Activated CD4-positive, alpha-beta T cell treated with anti-CD3 and anti-CD28 coated beads for 1 hour (primary cell): ENCODE results near the gene UBL4A.
A peak's percentile ranks its signal among the peaks of the same experiment; 100 is the strongest.

Source experiments
- DNase-seq: peaks from one replicate; pipeline ENCODE4 v3.0.0-alpha.2; 2020

The UBL4A gene

GRCh38 chrX:154481911-154482601 lies 4.4 kb downstream of the UBL4A start:
- no peak for DNase-seq

- DNase-seq: no peak
Observed at GRCh38 chrX:154481195-154481594, 5.2 kb downstream of the UBL4A start.

- DNase-seq: peak; percentile 89
Observed at GRCh38 chrX:154478728-154479622, 7.4 kb downstream of the UBL4A start, which contains the start of gene LAGE3. TSS of gene LAGE3 (minus strand) at chrX:154479281. CDS start at chrX:154478915, 366 bp downstream.

- no peak for DNase-seq
Observed at GRCh38 chrX:154477891-154478477, 8.4 kb downstream of the UBL4A start.

- DNase-seq: no peak
Observed at GRCh38 chrX:154476821-154477220, 9.6 kb downstream of the UBL4A start.

GRCh38 chrX:154473683-154474082 lies 12.7 kb downstream of the UBL4A start:
- no peak for DNase-seq

GRCh38 chrX:154472685-154473632 lies 13.5 kb downstream of the UBL4A start:
- DNase-seq: no peak

- no peak for DNase-seq
Observed at GRCh38 chrX:154471839-154472684, 14.4 kb downstream of the UBL4A start.

- DNase-seq: no peak
Observed at GRCh38 chrX:154470914-154471568, 15.4 kb downstream of the UBL4A start.

- no peak for DNase-seq
Observed at GRCh38 chrX:154470434-154470833, 16.0 kb downstream of the UBL4A start.

GRCh38 chrX:154469880-154470279 lies 16.5 kb downstream of the UBL4A start:
- DNase-seq: no peak

- no peak for DNase-seq
Observed at GRCh38 chrX:154469114-154469513, 17.3 kb downstream of the UBL4A start.

GRCh38 chrX:154468217-154468616 lies 18.2 kb downstream of the UBL4A start:
- no peak for DNase-seq

- DNase-seq: no peak
Observed at GRCh38 chrX:154467556-154467955, 18.9 kb downstream of the UBL4A start.

- DNase-seq: no peak
Observed at GRCh38 chrX:154466907-154467306, 19.5 kb downstream of the UBL4A start.

GRCh38 chrX:154466036-154466435 lies 20.4 kb downstream of the UBL4A start:
- DNase-seq: no peak

- DNase-seq: no peak
Observed at GRCh38 chrX:154465601-154466000, 20.8 kb downstream of the UBL4A start.

- no peak for DNase-seq
Observed at GRCh38 chrX:154464806-154465365, 21.5 kb downstream of the UBL4A start.

- no peak for DNase-seq
Observed at GRCh38 chrX:154463611-154464220, 22.7 kb downstream of the UBL4A start.

GRCh38 chrX:154462396-154462795 lies 24.0 kb downstream of the UBL4A start:
- DNase-seq: no peak
